ENCODE data around the gene DYRK1A.

DYRK1A gene

DNA sequence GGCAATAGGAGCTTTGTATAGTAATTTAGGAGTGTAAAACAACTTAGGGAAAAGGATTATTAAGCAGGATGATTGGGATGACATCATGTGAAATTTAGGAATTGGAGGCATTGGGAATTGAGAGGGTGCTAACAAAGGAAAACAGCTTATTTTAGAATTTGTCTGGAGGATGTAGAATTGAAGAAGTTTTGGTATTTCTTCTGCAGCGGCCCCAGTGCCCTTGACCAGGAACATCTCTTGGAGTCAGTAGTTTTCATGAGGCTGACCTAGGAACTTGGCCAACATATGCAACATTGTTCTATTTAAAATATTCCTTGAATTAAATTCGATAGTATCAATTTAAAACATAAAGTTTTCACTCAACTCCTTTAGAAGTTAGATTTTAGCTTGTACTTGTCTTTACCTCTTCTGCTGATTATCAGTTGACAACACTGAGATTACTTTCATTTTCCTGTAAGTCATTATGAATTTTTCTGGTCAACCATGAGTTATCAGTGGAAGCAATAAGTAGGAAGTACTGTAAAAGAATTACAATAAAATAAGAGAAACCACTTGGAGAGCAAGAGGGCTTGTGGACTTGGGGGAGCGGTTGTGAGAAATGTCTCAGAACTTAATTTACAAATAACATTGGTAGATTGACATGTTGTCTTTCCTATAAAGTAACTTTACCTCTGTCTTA is 52.8 kb downstream of the DYRK1A start:
- DNase-seq, result no peak

DNA sequence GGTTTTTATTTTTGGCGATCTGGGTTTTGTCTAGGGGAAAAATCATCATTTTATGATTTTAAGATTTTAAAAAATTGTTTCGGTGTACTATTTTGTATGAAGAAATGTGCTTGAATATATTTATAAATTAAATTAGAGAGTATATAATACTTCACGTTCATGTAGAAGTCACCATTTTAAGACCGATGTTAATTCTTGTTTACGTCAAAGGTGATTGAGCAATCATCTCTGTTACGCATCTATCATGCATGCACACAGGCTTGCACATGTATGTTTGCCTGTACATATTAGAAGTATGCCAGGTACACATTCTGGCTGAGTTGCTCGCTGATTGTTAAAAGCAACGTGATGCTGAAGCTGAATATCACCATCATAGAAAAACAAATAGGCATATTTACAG is 54.7 kb downstream of the DYRK1A start:
- no peak for DNase-seq

DNA sequence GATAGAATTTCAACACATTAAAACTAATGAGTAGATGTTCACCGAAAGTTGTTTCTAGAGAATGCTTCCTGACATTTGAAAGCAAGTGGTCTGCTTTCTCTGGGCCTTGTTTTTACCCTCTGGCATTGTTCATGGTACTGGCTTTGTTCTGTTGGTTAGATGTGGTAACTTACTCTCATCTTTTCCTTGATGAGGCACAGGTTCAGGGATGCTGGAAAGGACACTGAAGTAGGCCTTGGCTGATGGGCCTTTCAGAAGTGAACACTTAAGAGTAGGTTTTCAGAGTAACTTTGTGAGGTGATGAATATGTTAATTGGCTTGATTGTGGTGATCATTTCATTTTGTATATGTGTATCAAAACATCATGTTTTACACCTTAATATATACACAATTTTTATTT is 55.8 kb downstream of the DYRK1A start:
- DNase-seq, result no peak

DNA sequence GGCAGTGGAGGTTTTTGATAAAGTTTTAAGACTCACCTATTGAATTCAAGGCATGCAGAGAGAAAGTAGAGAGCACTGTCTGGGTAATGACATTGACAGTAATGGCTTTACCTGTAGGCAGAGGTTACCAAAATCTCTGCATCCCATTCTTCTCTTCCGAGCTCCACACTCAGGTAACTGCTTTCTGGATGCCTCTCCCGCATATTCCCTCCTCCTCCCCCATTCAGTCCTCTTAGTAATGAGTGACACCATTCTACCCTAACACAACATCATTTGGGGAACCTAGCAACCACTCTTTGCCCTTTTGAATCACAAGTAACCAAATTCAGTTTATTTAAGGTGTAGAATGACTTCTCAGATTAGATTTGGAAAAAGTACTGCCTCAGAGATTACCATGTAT is 56.5 kb downstream of the DYRK1A start:
- no peak for DNase-seq

DNA sequence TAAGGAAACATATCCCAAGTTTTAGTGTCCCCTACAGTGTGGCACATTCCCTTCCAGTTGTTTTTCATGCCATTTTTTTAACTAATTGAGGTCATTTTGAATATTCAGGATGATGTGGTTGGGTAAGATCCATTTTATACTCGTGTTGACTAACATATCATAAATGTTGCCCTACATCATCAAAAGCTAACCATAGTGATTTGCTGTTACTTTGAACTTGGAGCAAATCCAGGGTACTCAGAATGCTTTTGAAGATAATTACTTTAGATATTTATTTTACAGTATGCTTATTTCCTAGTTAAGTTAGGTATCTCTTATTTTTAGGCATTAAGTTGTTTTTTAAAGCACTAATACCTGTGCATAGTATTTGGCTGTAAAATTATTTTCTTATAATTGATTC is 57.8 kb downstream of the DYRK1A start:
- no peak for DNase-seq

DNA sequence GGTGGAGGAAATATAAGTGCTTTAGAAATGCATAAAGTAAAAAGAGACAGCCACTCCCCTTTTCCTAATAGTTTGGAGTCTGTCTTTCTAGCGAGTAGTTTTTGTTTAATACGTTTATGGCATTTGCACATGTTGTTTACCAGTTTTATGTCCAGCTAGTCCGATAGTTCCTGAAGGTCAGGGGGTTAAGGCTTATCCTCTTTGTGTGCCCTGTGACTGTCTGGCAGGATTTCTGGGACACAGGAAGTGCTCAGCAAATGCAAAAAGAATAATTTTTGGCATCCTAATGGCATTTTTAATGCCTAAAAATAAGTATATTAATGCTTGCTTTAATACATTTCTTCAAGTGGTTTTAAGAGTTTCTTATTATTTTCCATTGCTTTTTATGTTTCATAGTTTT is 58.4 kb downstream of the DYRK1A start:
- DNase-seq, result no peak

DNA sequence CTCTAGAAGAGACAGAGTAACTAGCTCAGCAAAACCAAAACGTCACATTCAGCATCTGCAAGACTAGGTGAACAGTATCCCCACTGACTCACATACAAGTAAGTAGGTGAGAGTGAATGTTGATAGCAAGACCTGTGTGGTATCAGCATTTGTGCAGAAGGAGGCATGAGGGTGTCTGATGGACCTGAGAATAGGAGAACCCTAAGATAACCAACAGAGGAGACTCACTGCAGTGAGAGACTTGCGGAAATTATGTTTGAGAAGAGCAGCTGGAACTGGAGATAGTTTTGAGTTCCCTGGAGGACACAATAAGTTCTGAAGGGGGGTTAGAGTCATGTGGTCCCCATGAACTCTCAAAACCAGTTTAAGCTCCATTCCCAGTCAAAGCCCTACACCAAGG is 59.1 kb downstream of the DYRK1A start:
- DNase-seq, result no peak

DNA sequence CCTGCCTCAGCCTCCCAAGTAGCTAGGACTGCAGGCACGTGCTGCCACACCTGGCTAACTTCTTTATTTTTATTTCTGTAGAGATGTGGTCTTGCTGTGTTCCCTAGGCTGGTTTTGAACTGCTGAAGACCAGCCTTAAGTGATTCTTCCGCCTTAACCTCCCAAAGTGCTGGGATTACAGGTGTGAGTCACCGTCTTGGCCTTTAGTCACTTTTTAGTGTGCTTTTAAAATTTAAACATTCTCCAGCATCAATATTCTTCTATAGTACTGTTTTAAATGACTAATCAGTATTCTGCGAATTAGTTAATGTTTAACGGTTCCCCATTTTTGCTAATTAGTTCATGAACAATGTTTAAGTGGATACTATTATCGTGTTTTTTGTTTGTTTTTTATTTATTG is 60.6 kb downstream of the DYRK1A start:
- DNase-seq, result no peak

DNA sequence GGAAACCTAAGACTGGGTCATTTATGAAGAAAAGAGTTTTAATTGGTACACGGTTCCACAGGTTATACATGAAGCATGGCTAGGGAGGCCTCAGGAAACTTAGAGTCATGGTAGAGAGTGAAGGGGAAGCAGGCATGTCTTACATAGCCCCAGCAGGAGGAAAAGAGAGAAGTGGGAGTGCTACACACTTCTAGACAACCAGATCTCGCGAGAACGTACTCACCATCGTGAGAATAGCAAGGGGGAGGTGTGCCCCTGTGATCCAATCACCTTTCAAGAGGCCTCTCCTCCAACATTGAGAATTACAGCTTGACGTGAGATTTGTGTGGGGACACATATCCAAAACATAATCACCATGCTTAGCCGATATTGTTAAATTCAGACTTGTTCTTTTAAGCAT is 62.8 kb downstream of the DYRK1A start:
- no peak for DNase-seq

DNA sequence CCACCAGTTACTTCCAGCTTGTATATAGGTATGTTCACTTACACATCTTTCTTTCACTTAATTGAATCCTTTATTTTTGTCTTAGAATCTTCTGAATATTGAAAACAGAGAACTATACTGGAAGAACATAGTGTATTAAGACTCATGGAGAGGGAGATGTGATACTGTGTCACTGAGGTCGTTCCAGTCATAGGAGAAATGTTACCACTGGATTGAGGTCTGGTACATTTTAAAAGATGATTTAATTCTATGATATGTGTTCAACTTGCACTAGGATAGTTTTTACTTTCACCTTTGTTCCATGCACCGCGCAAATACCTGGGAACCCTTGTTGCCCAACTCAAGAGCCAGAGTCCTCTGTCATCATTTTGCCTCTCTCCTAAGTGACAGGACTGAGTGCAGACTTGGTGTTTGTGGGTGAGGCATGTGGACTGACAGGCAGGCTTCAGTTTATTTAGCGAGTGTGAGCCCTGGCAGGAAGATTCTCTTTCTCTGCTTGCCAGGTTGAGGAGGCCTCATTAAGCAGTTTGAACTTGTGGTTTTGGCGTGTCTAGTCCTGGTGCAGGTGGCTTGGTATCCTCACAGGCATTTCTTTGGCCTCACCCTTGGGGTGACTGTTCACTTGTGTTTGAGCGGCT is 63.7 kb downstream of the DYRK1A start:
- DNase-seq, result no peak

DNA sequence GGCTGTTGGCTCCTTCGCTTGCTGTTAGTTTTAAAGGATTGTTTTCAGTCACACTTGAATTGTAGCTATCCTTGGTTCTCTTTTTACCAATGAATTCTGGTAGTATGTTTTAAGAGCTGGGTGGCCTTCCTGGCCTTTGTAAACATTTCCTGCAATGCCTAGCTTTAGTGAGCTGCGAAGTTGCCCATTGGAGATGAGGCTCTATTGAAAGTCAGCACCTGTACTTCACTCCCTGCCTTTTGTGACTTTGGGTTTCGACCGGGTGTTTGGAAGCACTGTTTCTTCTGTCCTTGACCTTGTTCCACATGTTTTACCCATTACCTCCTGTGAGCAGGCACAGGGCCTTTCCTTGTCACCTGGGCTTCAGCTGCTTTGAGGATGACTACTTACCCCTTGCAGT is 64.7 kb downstream of the DYRK1A start:
- DNase-seq, result no peak

DNA sequence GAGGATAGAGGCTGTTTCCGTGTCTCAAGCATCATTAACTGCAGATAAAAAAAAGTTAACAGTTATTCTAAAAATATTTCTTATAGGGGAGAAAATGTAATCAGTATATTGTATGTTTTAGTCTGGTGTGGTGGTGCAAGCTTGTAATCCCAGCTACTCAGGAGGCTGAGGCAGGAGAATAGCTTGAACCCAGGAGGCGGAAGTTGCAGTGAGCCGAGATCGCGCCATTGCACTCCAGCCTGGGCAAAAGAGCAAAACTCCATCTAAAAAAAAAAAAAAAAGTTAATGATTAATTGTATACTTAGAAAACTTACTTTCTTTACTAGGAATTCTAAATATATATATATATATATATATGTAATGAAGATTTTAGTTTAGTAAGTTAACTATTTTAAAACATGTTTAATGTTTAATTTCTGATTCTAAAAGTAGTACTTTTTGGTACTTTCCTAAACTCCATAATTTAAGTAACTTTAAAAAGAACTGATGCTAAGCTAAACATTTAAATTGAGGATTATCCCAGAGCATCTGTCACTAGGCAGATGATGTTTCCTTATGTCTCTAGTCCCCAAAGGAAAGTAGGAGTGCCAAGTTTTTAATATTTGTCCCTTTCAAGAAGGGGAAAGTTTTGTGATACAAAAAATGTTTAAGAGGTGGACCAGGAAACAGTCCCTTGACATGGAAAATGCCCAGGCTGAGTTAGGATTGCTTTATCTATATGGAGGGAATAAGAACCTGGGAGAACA is 66.3 kb downstream of the DYRK1A start:
- DNase-seq, result no peak

DNA sequence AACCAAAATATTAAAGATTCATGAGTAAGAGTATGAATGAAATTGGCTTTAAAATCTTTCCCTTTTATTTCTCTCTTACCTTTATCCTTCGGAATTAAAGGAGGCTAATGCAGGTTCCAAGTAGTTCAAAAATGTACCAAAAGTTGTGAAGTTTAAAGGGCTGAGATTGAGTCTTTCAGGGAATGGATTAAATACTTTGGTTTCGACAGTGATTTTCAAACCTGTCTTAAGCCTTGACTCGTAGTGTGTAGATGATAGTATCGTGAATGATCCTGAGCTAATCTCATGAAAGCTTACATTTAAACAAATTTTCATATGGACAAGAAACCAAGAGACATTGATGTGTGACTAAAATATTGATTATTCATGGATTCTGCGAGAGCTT is 66.9 kb downstream of the DYRK1A start:
- no peak for DNase-seq

DNA sequence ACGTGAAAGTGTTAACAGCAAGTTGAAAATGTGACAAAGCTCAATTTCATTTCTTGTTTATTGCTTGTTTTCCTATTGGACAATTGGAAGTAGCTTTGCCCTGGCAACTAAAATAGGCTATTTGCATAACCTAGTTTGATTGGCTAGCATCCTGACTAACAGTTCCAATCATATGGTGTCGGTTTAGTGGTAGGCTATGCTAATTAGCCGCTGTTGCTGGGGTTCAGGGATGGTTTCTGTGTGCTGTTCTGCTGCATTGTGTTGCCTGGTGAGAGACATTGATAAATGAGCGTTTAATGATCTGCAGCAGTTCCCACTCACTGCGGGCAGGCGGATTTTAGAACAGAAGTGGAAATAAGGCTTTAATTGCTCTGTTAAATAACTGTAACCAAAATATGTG is 68.5 kb downstream of the DYRK1A start:
- DNase-seq, result peak; percentile 39

DNA sequence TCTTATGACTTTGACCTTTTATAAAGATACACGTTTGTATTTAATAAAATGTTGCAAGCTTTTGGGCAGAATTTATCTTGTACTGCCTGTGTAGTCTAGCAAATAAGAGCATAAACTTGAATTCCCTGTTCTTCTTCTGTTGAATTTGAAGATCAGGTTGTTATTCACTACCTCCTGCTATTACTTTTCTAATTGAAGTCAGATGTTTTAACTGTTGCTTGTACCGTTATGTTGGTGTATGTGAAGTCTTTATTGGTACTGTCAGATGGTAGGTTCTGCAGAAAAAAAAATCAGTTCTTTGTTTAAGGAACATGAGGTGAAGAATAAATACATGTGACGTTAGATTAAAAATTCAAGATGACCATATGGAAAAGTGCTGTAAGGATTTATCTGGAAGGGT is 69.1 kb downstream of the DYRK1A start:
- no peak for DNase-seq

DNA sequence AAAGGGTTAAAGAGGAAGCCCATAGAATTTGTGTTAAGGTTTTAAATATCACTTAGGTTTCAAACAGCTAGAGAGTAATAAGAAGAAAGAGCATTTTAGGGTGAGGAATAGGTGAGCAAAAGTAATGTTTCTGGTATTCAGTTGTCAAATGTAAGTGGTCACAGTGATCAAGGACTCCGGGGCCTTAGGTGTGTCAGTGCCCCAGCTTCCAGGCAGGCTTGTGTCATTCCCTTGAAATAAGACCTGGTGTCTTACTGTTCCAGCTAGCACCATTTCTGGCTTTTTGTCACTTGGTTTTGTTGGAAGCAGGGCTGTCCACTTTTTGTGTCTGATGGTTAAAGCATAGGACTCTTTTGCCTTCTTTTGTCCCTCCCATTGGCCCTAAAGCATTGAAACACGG is 69.6 kb downstream of the DYRK1A start:
- no peak for DNase-seq

DNA sequence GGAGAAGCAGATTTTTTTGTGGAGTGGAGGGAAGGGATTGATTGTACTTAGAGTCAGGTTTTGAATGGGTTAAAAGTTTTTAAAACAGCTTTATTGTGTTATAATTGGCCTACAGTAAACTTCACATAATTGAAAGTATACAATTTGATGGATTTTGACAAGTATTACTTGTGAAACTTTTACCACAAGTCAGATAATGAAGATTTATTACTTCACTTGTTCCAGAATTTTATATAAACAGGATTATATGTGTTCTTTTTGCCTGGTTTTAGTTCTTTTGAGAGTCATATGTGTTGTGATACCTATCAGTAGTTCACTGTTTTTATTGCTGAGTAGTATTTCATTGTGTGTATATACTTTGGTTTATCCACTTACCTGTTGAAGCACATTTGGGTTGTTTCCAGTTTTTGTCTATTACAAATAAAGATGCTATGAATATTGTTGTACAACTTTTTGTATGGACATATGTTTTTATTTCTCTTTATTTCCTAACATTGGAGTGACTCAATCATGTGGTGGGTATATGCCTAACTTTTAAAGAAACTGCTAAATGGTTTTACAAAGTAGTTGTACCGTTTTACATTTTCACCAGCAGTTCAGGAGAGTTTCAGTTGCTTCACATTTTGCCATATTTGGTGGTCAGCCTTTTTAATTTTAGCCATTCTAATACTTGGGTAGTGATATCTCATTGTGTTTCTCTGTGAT is 71.0 kb downstream of the DYRK1A start:
- no peak for DNase-seq

DNA sequence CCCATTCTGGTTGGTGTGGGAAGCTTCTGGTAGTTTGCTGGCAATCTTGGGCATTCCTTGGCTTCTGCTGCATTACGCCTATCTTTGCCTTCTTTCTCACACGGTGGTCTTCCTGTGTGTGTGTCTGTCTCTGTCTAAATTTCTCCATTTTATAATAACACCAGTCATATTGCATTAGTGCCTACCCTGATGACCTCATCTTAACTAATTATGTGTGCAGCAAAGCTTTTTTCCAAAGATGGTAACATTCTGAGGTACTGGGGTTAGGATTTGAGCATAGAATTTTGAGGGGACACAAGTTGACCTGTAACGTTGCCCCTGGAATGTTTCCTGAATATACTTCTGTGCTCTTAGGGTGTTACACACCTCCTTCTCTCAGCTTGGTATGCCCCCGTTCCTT is 77.1 kb downstream of the DYRK1A start:
- DNase-seq, result no peak

DNA sequence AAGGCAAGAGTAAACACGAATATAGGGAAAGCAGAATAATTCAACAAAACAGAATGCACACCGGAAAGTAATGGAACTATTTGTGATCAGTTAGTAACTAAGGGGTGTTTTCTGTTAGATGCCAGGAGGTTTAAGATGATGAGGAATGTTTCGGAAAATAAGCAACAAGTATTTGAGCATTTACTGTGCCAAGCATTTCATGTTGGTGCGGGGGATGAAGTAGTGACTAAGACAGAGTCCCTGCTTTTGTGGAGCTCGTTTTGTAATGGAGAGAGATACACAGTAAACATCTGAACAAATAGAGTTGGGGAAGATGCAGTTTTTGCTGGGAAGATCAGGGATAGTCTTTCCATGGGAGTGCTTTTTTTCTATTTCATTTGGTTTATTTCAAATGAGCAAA is 78.7 kb downstream of the DYRK1A start:
- no peak for DNase-seq

DNA sequence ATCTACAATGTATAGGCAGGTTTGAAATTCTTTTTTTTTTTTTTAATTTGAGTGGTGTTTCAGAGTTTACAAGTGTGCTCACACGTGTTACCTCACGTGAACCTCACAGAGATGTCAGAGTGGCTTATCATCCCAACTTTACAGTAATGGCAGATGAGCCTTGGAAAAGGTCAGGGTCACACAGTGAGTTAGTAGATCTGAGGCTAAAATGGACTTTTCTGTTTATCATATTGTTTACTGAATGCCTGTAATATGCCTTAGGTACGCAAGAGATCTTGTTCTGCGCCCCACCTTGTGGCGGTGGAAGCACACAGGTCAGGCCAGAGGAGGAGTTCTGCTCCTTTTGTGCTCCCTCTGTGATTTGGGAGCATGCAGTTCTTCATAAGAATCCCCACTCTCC is 80.0 kb downstream of the DYRK1A start:
- DNase-seq, result no peak

DNA sequence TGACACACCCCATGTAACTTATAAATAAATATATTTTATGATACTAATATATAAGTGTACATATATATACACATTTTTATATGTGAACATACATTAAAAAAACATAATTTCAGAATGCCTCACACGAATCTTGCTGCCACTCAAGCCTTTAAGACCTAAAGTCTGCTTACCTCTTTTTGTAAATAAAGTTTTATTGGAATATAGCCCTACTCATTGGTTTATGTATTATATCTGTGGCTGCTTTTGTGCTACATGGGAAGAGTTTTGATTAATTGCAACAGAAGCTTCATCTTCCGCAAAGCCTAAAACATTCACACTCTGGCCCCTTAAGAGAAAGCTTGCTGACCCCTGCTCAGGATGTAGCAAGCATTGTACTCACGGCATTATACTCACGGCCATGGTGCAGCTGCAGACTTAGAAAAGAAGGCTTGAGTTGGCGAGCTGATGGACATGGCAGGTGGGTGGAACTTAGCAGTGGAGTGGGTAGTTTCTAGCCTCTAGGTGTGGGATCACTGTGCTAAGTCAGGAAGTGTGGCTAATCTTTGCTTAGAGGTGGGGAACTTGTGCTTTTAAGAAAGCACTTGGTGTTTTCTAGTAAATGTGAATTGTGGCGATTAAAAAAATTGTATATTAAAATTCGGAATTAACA is 80.8 kb downstream of the DYRK1A start:
- no peak for DNase-seq

DNA sequence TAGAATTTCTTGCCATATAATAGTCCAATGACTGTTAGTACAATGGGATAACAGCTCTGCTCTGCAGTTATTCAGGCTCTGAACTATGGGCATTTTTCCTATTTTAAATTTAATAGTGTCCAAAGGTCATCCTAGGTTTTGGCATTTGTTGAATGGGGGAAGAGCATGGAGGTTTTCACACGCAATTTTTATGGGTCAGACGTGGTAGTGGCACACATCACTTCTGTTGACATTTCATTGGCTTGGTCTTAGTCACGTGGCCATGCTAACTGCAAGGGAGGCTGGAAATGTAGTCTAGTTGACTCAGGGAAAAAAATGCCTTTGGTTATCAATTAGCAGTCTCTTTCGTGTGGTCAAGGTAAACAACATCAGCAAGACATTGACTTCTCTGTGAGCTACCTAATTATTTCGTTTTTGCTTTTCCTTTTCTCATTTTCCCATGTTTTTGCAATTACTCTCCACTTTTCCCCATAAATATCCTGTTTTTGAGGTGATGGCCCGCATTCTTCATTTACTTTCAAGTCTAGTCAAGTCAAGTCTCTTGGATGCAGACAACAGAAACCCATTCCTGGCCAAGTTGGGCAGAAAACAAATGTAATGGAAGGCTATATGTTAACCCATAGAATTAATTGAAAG is 82.8 kb downstream of the DYRK1A start:
- DNase-seq, result no peak
